Activated gamma-delta T cell (primary cell): ENCODE data around the gene PCGF5.
"Not testable (repeated sequence)": the region's sequence is repeated elsewhere in the genome, so short reads cannot be mapped to it uniquely, and the experiment has no call there.

Experiments
- DNase-seq: peaks from one replicate; lab custom pipeline; 2025; lab: John Stamatoyannopoulos, UW

PCGF5 gene

GRCh38 chr10:91210014-91210413 lies 10.4 kb upstream of the PCGF5 start:
- no peak for DNase-seq

GRCh38 chr10:91210435-91210834 lies 10.0 kb upstream of the PCGF5 start:
- no peak for DNase-seq

DNA sequence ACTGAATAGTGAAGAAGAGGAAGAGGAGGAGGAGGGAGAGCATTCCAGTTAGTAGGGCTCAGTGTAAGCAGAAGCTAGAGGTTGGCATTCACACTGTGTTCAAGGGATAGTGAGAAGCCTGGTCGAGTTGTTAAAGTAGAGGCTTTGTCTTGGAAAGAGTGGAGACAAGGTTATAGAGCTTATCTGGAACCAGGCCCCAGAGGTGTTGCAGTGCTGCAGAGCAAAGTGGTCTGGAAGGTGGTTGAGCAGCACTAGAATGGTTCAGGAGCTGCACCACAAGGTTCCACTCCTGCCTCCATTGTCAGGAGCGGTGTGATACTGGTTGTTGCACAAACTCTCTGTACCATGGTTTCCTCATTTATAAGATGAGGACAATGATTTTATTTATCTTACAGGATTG lies 8.8 kb upstream of the PCGF5 start:
- DNase-seq, result no peak

- no peak for DNase-seq
Observed at GRCh38 chr10:91214911-91215310, 5.6 kb upstream of the PCGF5 start.

- no peak for DNase-seq
Observed at GRCh38 chr10:91215384-91215783, 5.1 kb upstream of the PCGF5 start.

- no peak for DNase-seq
Observed at GRCh38 chr10:91219371-91220193, 881 bp upstream of the PCGF5 start.

GRCh38 chr10:91220954-91221675 lies 652 bp downstream of the PCGF5 start:
- DNase-seq, result no peak

- DNase-seq, result no peak
Observed at GRCh38 chr10:91226093-91226492, 5.6 kb downstream of the PCGF5 start.

DNA sequence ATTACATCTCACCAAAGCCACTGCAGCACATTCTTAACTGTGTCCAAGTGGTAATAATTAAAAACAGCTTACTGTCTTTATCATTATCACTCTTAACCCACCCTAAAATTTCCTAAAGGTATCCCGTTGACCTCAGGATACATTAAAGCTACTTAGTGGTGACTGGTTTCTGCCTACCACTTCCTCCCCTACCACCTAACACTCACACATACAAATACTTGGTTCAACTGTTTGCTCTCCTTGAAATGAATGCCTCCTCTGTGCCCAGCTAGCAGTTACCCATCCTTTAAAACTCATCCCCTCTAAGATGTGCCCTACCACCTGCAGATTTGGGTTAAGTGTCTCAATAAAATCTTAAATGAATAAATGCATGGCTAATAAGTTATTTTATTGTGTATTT lies 7.1 kb downstream of the PCGF5 start:
- DNase-seq, result no peak

DNA sequence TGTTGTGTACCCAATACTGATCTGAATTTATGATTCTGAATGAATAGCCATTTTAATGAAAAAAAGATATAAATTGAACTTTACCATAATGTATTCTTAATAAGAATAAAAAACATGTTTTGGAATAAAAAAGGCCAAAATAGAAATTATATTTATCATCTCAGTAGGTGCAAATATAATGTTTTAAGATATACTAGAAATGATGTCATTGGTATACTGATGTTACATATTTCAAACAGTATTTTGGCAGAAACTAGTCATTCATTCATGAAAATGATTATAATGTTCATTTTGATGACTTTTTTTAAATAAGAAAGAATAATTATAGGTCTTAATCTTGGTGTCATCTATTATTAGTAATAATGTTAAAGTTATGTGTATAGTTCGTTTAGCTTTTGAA lies 9.2 kb downstream of the PCGF5 start:
- DNase-seq, result no peak

DNA sequence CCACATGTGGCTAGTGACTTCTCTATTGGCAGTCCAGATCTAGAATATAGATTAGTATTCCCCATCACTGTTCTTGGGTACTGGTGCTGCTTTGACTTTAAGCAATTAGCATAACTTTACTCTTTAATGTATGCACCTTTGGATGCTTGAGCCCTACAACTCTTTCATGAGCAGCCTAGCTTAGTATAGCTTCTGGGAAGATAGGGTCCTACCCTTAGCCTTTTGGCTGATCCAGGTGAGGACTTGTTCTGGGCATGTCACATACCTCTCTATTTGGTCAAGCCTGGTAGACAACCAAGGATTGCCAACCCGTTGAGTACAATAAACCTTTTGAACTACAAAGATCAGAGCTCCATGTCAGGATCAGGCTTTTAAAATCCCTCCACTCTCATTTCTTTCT lies 17.7 kb downstream of the PCGF5 start:
- no peak for DNase-seq

DNA sequence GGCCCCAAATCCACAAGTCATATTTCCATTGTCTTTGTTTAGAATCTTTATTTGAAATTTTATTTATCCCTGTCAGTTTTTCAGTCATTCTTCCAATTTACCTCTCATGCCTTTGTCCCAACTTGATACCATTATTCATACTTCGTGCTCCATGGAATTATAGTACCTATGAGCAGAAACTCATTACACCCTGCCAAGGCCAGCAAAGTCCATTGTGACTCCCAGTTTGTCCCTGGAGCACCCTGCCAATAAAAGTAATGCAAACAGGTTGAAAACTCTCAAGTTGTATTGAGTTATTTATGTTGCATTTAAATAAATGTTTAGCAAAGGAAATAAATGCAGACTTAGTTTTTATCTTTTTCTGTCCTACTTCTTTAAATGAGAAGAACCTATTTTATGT lies 19.3 kb downstream of the PCGF5 start:
- no peak for DNase-seq

GRCh38 chr10:91242940-91243339 lies 22.5 kb downstream of the PCGF5 start:
- DNase-seq, result no peak

- no peak for DNase-seq
Observed at GRCh38 chr10:91247360-91248111, 27.1 kb downstream of the PCGF5 start.

DNA sequence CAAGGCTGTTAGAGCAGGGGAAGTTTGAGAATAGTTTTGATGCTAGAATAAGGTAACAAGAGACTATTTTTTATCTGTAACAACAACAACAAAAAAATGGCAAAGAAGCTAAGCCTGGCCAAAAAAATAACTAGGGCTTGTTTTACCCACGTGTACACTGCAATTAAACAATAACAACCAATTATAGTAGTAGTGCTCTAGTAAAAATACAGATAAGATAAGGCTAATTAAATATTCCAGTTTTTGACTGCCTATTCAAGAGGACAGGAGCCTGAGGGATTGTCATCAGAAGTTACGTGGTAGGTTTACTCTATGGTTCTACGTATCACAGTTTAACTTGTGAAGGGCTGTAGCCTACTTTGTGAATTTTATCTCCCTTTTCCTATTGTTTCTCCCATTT lies 29.2 kb downstream of the PCGF5 start:
- DNase-seq, result no peak

DNA sequence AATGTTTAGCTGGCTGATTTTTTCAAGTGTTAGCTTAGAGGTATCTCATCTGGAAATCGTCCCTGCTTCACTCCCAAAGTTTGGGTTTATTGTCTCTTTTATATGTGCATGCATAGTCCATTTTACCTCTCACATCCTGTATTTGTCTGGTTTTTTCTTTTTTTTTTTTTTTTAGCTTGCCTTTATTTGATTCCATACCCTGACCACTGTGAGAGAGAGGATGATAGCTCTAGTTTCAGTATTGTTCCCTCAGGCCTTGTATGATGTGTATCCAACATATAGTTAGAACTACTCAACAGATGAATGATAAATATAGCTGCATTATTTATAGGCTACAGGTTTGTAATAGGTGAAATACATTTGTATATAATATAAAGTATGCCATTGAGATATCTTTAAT lies 29.9 kb downstream of the PCGF5 start:
- DNase-seq, result no peak

GRCh38 chr10:91251430-91252056 lies 31.1 kb downstream of the PCGF5 start:
- DNase-seq, result no peak

DNA sequence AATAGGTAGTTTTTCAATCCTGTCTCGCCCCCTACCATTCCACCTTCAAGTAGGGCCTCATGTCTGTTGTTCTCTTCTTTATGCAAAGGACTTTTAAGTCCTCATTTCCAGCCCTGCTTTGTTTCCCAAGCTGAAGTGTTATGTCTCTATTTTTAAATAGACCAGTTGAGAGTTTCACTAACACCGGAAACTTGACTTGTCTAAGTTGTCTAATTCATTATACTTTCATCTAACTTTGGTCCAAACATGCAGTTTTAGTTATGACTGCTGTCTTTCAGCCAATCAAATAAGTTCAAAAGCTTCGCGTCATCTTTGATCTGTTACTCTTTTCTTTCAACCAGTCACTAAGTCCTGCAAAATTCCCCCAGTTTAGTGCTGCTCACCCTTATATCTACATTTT lies 32.8 kb downstream of the PCGF5 start:
- DNase-seq, result no peak

GRCh38 chr10:91257310-91257709 lies 36.8 kb downstream of the PCGF5 start:
- DNase-seq, result no peak

DNA sequence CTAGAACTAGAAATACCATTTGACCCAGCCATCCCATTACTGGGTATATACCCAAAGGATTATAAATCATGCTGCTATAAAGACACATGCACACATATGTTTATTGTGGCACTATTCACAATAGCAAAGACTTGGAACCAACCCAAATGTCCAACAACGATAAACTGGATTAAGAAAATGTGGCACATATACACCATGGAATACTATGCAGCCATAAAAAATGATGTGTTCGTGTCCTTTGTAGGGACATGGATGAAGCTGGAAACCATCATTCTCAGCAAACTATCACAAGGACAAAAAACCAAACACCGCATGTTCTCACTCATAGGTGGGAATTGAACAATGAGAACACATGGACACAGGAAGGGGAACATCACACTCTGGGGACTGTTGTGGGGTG lies 40.0 kb downstream of the PCGF5 start:
- DNase-seq, result not testable (repeated sequence)

GRCh38 chr10:91271886-91272285 lies 51.4 kb downstream of the PCGF5 start:
- no peak for DNase-seq

DNA sequence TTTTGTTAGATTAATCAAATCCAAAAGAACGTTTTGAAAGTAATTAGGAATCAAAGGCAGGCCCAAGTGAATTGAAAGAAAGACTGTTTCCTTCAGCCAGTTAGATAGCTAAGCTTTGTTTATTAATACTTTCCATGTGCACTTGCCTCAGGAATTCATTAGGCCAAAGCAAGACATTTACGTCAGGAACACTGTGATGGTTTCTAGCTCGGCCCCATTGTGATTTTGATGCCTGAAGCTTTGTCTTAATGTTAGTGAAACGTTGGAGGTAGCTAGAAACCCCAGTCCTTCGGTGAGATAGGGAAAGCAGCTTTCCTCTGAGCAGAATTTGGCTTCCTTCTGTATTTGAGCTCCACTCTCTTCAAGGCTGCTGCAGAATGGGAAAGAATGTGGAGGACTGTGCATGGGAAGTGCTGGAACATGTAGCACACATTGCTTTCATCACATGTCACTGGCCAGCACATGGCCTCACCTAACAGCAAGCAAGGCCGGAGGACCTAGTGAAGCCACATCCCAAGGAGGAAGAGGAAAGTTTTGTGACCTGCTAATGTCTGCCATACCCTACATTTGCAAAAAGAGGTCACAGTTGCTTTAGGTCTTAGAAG lies 64.1 kb downstream of the PCGF5 start:
- DNase-seq, result no peak
